ENCODE data around the gene YBX2.

The YBX2 gene

DNA sequence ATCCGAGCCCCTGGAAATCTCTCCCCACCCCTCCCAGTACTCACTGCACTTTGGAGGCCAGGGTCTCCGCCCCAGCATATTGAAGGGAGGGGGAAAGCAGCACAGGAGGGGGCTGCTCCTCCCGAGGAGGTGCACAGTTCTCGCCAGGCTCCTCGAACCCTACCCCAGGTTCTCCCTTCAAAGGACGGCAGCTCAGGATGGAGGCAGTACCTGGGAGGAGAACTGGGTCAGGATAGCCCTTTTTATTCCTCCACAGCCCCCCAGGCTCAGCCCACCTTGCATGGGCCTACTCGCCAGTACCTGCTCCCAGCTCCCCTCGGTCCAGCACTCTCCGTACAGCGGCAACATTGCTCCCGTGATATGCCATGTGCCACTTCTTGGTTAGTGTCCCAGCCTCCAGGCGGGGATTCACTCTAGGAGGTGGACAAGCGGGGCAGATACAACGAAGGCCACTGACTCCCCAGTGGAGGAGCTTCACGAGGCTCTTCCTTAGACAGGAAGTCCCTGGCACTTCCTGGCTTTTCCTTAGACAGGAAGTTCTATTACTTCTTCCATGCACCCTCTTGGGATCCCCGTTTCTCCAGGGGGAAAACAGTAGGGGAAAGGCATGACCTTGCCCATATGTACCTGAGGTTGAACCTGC lies 22.8 kb upstream of the YBX2 start:
- Histone ChIP-seq H3K36me3 (peaks cover 21% of the 10 kb centered on the region), H3K4me1 (no peaks in the 10 kb centered on the region), H3K9me3 (no peaks in the 10 kb centered on the region), H3K4me3 (ENCODE audit: low read depth, low read length) (no peak overlapping the region), H3K27me3 (no peaks in the 10 kb centered on the region)
- TF ChIP-seq, protein P1, sequence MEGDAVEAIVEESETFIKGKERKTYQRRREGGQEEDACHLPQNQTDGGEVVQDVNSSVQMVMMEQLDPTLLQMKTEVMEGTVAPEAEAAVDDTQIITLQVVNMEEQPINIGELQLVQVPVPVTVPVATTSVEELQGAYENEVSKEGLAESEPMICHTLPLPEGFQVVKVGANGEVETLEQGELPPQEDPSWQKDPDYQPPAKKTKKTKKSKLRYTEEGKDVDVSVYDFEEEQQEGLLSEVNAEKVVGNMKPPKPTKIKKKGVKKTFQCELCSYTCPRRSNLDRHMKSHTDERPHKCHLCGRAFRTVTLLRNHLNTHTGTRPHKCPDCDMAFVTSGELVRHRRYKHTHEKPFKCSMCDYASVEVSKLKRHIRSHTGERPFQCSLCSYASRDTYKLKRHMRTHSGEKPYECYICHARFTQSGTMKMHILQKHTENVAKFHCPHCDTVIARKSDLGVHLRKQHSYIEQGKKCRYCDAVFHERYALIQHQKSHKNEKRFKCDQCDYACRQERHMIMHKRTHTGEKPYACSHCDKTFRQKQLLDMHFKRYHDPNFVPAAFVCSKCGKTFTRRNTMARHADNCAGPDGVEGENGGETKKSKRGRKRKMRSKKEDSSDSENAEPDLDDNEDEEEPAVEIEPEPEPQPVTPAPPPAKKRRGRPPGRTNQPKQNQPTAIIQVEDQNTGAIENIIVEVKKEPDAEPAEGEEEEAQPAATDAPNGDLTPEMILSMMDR (IDR thresholded peaks at IDR 0.05; ENCODE audit: low read depth, low read length) = no peak
- no peak for DNase-seq

DNA sequence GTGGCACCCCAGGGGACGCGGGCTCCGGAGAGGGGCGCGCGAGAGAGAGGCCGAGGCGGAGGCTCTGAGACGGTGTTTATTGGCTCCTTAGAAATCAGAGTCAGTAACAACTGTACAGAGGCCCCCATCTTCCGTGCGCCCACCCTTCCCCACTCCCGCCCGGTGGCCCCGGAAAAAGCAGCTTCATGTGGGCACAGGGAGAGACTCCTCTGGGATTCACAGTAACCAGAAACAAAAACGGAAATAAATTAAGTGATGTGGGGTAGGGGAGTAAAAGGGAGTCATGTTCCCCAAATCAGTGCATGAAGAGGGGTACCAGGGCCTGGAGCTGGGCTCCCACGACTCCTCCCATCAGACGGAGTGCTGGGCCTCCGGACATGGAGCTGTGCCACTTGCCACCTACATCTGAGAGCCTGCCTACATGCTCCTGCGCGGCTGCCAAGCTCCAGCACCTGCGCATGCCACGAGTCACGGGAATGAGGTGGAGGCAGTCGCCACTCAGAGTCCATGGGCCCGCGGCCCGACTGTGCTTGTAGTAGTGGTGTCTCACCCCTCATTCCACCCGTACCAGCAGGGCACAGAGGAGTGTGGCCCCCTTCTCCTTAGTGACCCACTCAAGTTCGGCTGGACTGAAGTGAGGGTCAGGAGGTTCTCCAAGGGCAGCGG lies 21.3 kb upstream of the YBX2 start:
- Histone ChIP-seq H3K36me3 (peaks cover 26% of the 10 kb centered on the region), H3K27me3 (no peaks in the 10 kb centered on the region), H3K4me1 (no peaks in the 10 kb centered on the region), H3K9me3 (no peaks in the 10 kb centered on the region), H3K4me3 (ENCODE audit: low read depth, low read length) (peak overlapping the region; percentile 62)
- TF ChIP-seq, protein P1 (IDR thresholded peaks at IDR 0.05; ENCODE audit: low read depth, low read length) = no peak
- DNase-seq = no peak

DNA sequence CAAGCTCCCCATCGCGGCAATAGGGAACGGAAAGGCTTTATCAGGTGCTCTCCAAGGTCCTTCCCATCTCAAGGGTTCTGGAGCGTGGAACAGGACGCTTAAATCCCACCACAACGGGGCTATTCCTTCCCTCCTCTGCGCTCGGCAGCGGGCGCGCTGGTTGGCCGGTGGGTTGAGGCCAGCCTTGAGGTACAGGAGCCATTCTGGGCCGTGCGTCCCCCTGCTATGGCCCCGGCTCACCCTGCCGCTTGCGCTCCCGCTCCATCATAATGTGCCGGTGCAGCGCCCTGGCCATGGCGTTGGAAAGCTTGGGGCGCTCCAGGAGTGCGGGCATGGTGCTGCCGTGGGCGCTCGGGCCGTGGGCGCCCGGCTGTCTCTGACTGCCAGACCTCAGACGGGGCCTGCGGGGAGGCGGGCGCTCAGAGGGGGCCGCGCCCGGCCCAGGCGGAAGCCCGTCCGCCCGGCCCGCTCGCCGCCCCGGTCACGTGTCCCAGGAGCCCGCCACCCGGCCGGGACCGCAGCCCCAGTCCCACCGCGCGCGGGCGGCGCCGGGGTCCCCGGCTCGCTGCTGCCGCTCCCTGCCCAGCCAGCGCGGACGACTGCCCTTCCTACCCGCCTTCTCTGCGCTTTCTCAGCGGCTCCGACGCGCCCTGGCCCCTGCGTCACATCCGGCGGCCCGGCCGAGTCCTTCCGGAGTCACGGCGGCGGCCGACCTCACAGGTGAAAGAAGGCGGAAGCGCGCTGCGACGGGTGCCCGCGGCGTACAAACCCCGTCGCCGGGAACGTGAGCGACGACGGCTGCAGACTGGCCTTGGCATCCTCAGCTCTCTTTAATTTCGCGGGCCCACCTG lies 20.5 kb upstream of the YBX2 start, which contains the start of gene GPS2:
Gene GPS2 (minus strand): TSS at position 642 of the 851 bp plus-strand sequence. CDS start 308 bp downstream, at position 334.
- TF ChIP-seq, protein P1 (IDR thresholded peaks at IDR 0.05; ENCODE audit: low read depth, low read length) = no peak
- no peaks in the 10 kb centered on the region for H3K9me3 ChIP-seq
- H3K4me1 ChIP-seq = no peaks in the 10 kb centered on the region
- no peaks in the 10 kb centered on the region for H3K27me3 ChIP-seq
- peak within 1 kb of the TSS; percentile 68 for H3K4me3 ChIP-seq (ENCODE audit: low read depth, low read length)
- peak; percentile 85 for DNase-seq
- H3K36me3 ChIP-seq = peaks cover 34% of the 10 kb centered on the region

DNA sequence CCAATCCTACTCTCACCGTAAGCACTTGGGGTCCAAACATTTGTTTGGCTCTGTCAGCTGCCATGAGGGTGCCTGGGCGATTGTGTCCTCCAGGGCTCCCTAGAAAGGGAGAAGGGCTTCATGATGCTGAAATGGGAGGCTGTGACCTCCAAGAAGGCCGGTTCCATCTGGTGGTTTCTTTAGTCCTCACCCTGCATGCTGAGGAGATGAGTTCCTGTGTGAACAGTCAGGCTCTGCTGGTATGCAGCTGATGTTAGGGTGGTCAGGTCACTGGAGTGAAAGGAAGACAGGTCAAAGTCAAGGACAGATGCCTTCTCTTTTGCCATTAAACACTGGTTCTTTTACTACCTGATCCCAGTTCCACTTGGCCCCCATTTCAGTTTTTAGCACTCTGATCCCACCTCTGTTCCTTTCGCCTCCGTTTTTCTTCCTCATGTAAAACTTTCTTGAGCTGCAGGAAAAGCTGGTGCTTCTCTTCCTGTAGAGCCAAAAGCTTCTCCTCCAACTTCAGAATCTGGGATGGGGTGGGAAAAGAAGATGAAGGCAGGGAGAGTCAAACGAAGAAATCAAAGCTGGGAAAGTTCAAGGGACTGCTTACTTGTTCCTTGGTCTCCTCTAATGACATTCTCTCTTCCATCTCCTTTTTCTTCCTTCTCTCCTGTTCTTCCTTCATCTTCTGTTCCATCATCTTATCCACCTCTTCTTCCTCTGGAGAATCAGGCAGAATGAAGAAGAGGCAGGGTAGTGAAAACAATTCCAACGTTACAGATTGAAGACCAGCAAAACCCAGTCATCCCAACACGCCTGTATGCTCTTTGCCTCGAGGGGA lies 19.7 kb upstream of the YBX2 start:
- Histone ChIP-seq H3K36me3 (peaks cover 42% of the 10 kb centered on the region), H3K4me3 (ENCODE audit: low read depth, low read length) (peak overlapping the region; percentile 68), H3K4me1 (no peaks in the 10 kb centered on the region), H3K27me3 (no peaks in the 10 kb centered on the region), H3K9me3 (no peaks in the 10 kb centered on the region)
- DNase-seq = no peak
- TF ChIP-seq, protein P1 (IDR thresholded peaks at IDR 0.05; ENCODE audit: low read depth, low read length) = no peak

DNA sequence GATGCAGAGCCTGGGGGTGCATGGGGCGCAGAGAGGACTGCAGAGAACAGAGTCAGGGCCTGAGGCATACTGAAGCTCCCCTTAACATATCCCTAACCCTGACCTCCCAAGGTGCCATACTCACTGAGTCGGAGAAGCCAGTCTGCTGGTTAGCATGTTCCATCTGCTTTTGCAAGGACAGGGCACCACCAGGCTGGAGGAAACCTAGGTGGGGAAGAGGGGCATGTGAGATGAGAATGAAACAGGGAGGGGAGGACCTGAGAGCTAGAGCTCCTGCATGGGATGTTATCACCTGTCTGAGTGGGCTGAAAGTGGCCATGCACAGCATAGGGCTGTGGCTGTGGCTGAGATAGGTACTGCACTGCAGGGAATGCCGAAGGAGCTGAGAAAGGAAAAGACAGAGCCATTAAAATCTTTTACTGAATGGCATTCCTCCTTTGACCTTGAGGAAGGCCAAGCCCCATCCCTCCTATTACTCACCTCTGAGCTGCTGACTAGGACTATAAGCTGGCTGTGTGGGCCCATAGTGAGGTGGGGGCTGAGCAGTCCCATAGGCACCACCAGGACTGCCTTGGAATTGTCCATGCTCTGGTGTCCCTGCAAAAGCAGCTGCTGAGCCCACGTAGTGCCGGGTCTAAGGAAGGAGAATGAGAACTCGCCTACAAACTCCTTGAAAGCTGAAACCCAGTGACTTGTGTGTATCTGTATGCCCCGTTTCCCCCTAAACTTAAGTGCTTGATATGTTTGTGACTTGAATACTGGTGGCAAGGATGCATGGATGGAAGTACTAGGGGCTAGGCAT lies 18.9 kb upstream of the YBX2 start:
- Histone ChIP-seq H3K4me1 (no peaks in the 10 kb centered on the region), H3K9me3 (no peaks in the 10 kb centered on the region), H3K36me3 (peaks cover 51% of the 10 kb centered on the region), H3K4me3 (ENCODE audit: low read depth, low read length) (no peak overlapping the region), H3K27me3 (no peaks in the 10 kb centered on the region)
- peak; percentile 27 for DNase-seq
- TF ChIP-seq, protein P1 (IDR thresholded peaks at IDR 0.05; ENCODE audit: low read depth, low read length) = 0 out of 2 replicates have a peak, but pooled peaks have one; percentile 12

Measured in BE2C (cell line).